Gastrocnemius medialis (tissue), 4 donors: ENCODE data around the gene IL34. TPM values are rescaled to one million over a fixed set of nuclear protein-coding genes. Genes with fewer than 3 reads are reported as not detected.
A peak's percentile ranks its signal among the peaks of the same experiment; 100 is the strongest.

Source experiments
- ATAC-seq, 2 donors: fragments of 150-250 bp; one replicate each; pipeline ENCODE4 v1.9.1; 2016
- DNase-seq, 2 donors: peaks; one replicate each; pipeline ENCODE4 v3.0.0-alpha.2; 2019
- H3K27ac ChIP-seq, 4 donors: fragments of 200-600 bp; sonication (generic); 1 replicate in 1 of 4; 2 replicates in 3 of 4; pipeline ENCODE4 v1.5.1; 2016 to 2018; ENCODE audit warnings: mild to moderate bottlenecking in 2 of 4, moderate library complexity in 1 of 4
- H3K27me3 ChIP-seq, 3 donors: fragments of 200-600 bp; sonication (generic) in 2 of 3; 1 replicate in 1 of 3; 2 replicates in 2 of 3; pipeline versions ENCODE4 v1.5.1 to v1.6.0; 2016 to 2019; ENCODE audit warnings: mild to moderate bottlenecking in 1 of 3, moderate library complexity in 1 of 3
- H3K36me3 ChIP-seq, 2 donors: fragments of 200-600 bp; sonication (generic) in 1 of 2; one replicate each; pipeline ENCODE4 v1.5.1; 2017 to 2018
- H3K4me1 ChIP-seq, 2 donors: fragments of 200-600 bp; sonication (generic) in 1 of 2; one replicate each; pipeline ENCODE4 v1.5.1; 2016 to 2017; ENCODE audit warnings: mild to moderate bottlenecking in 2 of 2
- H3K4me3 ChIP-seq, 4 donors: fragments of 200-600 bp; sonication (generic) in 3 of 4; 1 replicate in 1 of 4; 2 replicates in 3 of 4; pipeline ENCODE4 v1.5.1; 2016 to 2019; ENCODE audit warnings: mild to moderate bottlenecking in 2 of 4
- H3K9me3 ChIP-seq, 3 donors: fragments of 200-600 bp; sonication (generic) in 2 of 3; 1 replicate in 1 of 3; 2 replicates in 2 of 3; pipeline ENCODE4 v1.5.1; 2016 to 2019
- POLR2A ChIP-seq, 2 donors: fragments of 450-650 bp; IDR thresholded peaks; one replicate each; pipeline ENCODE4 v1.6.1; 2017; ENCODE audit warnings: antibody characterized with exemption in 2 of 2, mild to moderate bottlenecking in 2 of 2, moderate library complexity in 2 of 2
- in situ Hi-C, 4 donors: fragments of 200-750 bp; cut with MboI; loops; one replicate each; pipeline versions ENCODE4 v1.15.0 to v1.8.0; 2017; ENCODE audit warnings: low sequenced_read_pairs in 4 of 4
- intact Hi-C: fragments of 100-400 bp; cut with DNase I; formaldehyde crosslinking; loops from one replicate; pipeline ENCODE4 v1.15.1; 2023; ENCODE audit warnings: low total_unique reads
- total RNA-seq, 4 donors: library from RNA; depleted of rRNA; stranded (reverse); fragments of >200 nt; gene quantifications; one replicate each; pipeline versions ENCODE4 v1.1.0 to v1.2.3, GENCODE V29; 2016
- TF ChIP-seq, protein P1 (sequence below), 5 experiments: fragments of 450-650 bp in 3 of 5; fragments of 200-600 bp in 2 of 5; sonication (generic) in 2 of 5; IDR thresholded peaks in 4 of 5; conservative IDR thresholded peaks in 1 of 5; 1 replicate in 4 of 5; 2 replicates in 1 of 5; pipeline ENCODE4 v1.5.1; 2016 to 2019; ENCODE audit warnings: antibody characterized with exemption in 5 of 5, mild to moderate bottlenecking in 3 of 5, moderate library complexity in 3 of 5

IL34 gene
- total RNA-seq, result 10 to 100 TPM in 3 of 4 donors, under 1 TPM in 1; 0.71 to 93.0 (median 22.1) TPM

DNA sequence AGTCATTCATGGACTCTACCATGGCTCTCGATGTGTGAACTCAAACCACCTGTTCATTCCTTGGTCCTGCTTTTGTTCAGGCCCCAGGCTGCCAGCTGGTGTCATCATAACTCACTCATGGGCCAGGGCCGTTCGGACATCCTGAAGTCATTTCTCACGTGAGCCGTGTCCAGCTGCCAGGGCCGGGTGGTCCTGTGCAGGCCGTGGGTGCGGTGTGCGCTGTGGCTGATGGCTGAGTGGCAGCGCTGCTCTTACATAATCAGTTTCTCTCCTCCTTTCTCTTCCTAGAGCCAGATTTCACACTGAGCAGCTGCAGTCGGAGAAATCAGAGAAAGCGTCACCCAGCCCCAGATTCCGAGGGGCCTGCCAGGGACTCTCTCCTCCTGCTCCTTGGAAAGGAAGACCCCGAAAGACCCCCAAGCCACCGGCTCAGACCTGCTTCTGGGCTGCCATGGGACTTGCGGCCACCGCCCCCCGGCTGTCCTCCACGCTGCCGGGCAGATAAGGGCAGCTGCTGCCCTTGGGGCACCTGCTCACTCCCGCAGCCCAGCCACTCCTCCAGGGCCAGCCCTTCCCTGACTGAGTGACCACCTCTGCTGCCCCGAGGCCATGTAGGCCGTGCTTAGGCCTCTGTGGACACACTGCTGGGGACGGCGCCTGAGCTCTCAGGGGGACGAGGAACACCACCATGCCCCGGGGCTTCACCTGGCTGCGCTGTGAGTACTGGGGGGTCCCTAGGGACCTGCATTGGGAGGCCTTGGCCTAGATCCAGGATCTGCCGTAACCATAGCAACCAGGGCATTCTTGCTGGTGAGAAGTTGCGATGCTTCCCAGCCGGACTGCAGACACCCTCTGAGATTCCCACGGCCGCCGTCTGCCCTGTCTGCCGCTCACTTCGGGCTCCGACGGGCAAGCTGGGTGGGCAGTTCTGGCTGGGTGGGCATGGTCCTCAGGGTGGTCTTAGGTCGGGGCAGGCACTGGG, at the start of gene IL34:
Gene IL34 (plus strand): TSS at position 300 of the 982 bp plus-strand sequence. CDS start 389 bp downstream, at position 689.
- Histone ChIP-seq H3K27me3 (no peaks in the 10 kb centered on the region), H3K4me1 (peaks cover 13 to 18% of the 10 kb centered on the region in 2 donors), H3K4me3 (peak within 1 kb of the TSS; percentile 19 to 55 (median 50)), H3K9me3 (no peaks in the 10 kb centered on the region), H3K27ac (peak within 1 kb of the TSS; percentile 71 to 94 (median 88)), H3K36me3 (no peaks in the 10 kb centered on the region)
- DNase-seq (peak; percentile 95 to 97), ATAC-seq (peak; percentile 94 to 96)
- in situ Hi-C loops (loop anchor here in 2 of 4 donors (5.0 to 25.0 kb wide), 2 partner anchors 114 to 284 kb away; no protein-coding TSS in a partner anchor), intact Hi-C loops (loop anchor here (2.0 kb wide), 1 partner anchor 36 kb away; no protein-coding TSS in a partner anchor)
- TF ChIP-seq POLR2A (IDR thresholded peaks at IDR 0.05), result peak; percentile 15 to 56
- TF ChIP-seq, protein P1, sequence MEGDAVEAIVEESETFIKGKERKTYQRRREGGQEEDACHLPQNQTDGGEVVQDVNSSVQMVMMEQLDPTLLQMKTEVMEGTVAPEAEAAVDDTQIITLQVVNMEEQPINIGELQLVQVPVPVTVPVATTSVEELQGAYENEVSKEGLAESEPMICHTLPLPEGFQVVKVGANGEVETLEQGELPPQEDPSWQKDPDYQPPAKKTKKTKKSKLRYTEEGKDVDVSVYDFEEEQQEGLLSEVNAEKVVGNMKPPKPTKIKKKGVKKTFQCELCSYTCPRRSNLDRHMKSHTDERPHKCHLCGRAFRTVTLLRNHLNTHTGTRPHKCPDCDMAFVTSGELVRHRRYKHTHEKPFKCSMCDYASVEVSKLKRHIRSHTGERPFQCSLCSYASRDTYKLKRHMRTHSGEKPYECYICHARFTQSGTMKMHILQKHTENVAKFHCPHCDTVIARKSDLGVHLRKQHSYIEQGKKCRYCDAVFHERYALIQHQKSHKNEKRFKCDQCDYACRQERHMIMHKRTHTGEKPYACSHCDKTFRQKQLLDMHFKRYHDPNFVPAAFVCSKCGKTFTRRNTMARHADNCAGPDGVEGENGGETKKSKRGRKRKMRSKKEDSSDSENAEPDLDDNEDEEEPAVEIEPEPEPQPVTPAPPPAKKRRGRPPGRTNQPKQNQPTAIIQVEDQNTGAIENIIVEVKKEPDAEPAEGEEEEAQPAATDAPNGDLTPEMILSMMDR (IDR thresholded peaks at IDR 0.05 in 4 of 5, conservative IDR thresholded peaks at IDR 0.05 in 1 of 5), result peak in 1 of 5 experiments; percentile 17

DNA sequence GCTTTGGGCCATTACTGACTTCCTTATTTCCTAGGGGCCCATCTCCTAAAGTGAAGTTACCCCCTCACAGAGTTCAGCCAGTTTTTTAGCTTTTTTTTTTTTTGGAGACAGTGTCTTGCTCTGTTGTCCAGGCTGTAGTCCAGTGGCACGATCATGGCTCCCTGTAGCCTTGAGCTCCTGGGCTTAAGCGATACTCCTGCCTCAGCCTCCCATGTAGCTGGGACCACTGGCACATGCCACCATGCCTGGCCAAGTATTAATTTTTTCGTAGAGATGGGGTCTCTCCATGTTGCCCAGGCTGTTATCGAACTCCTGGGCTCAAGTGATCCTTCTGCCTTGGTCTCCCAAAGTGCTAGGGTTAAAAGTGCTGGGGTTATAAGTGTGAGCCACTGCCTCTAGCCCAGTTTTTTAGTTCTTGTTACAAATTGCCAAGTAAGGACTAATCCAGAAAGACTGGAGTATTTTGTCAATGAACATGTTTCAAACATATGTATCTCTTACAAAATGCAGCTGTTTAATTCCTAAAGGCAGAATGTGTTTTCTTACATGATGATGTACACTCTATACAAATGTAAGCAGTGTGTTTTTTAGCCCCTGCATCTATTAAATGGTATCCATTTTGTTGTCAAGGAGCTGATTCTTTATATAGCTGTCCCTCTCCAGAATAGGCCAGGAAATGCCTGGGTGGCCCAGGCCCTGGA, 49.1 kb upstream of the IL34 start:
- peaks cover 4 to 7% of the 10 kb centered on the region in 2 donors for H3K4me1 ChIP-seq
- no peaks in the 10 kb centered on the region for H3K9me3 ChIP-seq
- no peaks in the 10 kb centered on the region for H3K27me3 ChIP-seq
- no peaks in the 10 kb centered on the region for H3K36me3 ChIP-seq
- in situ Hi-C loops, result no loop called here
- no peak overlapping the region for H3K27ac ChIP-seq
- intact Hi-C loops, result no loop called here
- H3K4me3 ChIP-seq, result no peak overlapping the region
- DNase-seq (no peak), ATAC-seq (no peak)
- TF ChIP-seq POLR2A (IDR thresholded peaks at IDR 0.05), result no peak
- TF ChIP-seq, protein P1 (IDR thresholded peaks at IDR 0.05 in 4 of 5, conservative IDR thresholded peaks at IDR 0.05 in 1 of 5), result no peak

DNA sequence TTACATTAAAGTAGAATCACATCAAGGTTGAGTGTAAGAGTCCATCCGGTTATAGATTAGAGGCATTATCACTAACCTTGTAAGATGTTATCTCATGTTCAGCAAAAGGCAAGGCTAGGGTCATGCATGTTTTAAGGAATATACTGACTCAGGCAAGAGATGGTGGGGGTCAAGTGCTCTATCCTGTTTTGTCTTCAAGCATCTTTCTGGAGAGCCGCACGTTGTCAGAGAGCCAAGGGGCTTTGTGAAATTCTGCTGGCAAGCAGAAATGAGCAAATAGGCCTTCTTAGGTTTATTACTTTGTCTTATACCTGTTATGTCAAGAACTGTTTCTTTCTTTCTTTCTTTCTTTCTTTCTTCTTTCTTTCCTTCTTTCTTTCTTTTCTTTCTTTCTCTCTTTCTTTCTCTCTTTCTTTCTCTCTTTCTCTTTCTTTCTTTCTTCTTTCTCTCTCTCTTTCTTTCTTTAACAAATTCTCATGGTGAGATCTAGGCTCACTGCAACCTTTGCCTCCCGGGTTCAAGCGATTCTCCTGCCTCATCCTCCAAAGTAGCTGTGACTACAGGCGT, 47.3 kb upstream of the IL34 start:
- H3K36me3 ChIP-seq, result no peaks in the 10 kb centered on the region
- H3K9me3 ChIP-seq, result no peaks in the 10 kb centered on the region
- H3K4me3 ChIP-seq, result no peak overlapping the region
- no peaks in the 10 kb centered on the region for H3K4me1 ChIP-seq
- no peak overlapping the region for H3K27ac ChIP-seq
- ATAC-seq (no peak), DNase-seq (no peak)
- no peaks in the 10 kb centered on the region for H3K27me3 ChIP-seq
- in situ Hi-C loops (no loop called here), intact Hi-C loops (no loop called here)
- no peak for TF ChIP-seq POLR2A (IDR thresholded peaks at IDR 0.05)
- TF ChIP-seq, protein P1 (IDR thresholded peaks at IDR 0.05 in 4 of 5, conservative IDR thresholded peaks at IDR 0.05 in 1 of 5), result no peak

DNA sequence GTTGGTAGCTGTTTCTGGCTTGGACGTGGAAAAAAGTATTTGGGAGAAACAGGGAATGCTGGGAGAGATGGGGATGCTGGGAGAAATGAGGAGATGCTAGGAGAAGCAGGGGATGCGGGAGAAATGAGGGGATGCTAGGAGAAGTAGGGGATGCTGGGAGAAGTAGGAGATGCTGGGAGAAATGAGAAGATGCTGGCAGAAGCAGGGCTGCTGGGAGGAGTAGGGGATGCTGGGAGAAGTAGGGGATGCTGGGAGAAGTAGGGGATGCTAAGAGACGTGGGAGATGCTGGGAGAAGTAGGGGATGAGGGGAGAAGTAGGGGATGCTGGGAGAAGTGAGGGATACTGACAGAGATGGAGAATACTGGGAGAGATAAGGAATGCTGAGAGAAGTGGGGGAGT, 45.6 kb upstream of the IL34 start:
- in situ Hi-C loops (no loop called here), intact Hi-C loops (no loop called here)
- Histone ChIP-seq H3K27ac (no peak overlapping the region), H3K27me3 (no peaks in the 10 kb centered on the region), H3K4me3 (no peak overlapping the region), H3K9me3 (no peaks in the 10 kb centered on the region), H3K36me3 (no peaks in the 10 kb centered on the region), H3K4me1 (peaks cover 3 to 13% of the 10 kb centered on the region in 2 donors)
- TF ChIP-seq, protein P1 (IDR thresholded peaks at IDR 0.05 in 4 of 5, conservative IDR thresholded peaks at IDR 0.05 in 1 of 5), result no peak
- TF ChIP-seq POLR2A (IDR thresholded peaks at IDR 0.05), result no peak
- ATAC-seq, result no peak
- no peak for DNase-seq
